Neural progenitor cell (in vitro differentiated cells): ENCODE data around the gene MSLN. TPM values are rescaled to one million over a fixed set of nuclear protein-coding genes. Genes with fewer than 3 reads are reported as not detected.

Experiments used
- DNase-seq: peaks from one replicate; pipeline ENCODE4 v3.0.0-alpha.2; 2016; ENCODE audit warnings: low spot score
- H2AFZ ChIP-seq: fragments of 200-600 bp; sonication (generic); replicated peaks from 2 replicates; pipeline ENCODE4 v1.6.1; 2016; ENCODE audit warnings: antibody characterized with exemption
- H3F3A ChIP-seq: fragments of 200-600 bp; sonication (generic); 2 replicates; pipeline ENCODE4 v1.6.1; 2016; ENCODE audit warnings: antibody characterized with exemption, low read depth
- H3K27ac ChIP-seq: fragments of 200-600 bp; sonication (generic); 2 replicates; pipeline ENCODE4 v1.5.1; 2016; ENCODE audit warnings: mild to moderate bottlenecking
- H3K27me3 ChIP-seq: fragments of 200-600 bp; sonication (generic); 2 replicates; pipeline ENCODE4 v1.6.1; 2016; ENCODE audit warnings: mild to moderate bottlenecking, moderate library complexity
- H3K36me3 ChIP-seq: fragments of 200-600 bp; sonication (generic); 2 replicates; pipeline ENCODE4 v1.5.1; 2016
- H3K4me1 ChIP-seq: fragments of 200-600 bp; sonication (generic); 2 replicates; pipeline ENCODE4 v1.6.1; 2016; ENCODE audit warnings: mixed run types
- H3K4me2 ChIP-seq: fragments of 200-600 bp; sonication (generic); 2 replicates; pipeline ENCODE4 v1.6.1; 2016
- H3K4me3 ChIP-seq: fragments of 200-600 bp; sonication (generic); 2 replicates; pipeline ENCODE4 v1.5.1; 2016
- H3K79me2 ChIP-seq: fragments of 200-600 bp; sonication (generic); 2 replicates; pipeline ENCODE4 v1.6.1; 2016; ENCODE audit warnings: low read depth
- H3K9ac ChIP-seq: fragments of 200-600 bp; sonication (generic); 2 replicates; pipeline ENCODE4 v1.6.1; 2016
- H3K9me3 ChIP-seq: fragments of 200-600 bp; sonication (generic); 2 replicates; pipeline ENCODE4 v1.5.1; 2016; ENCODE audit warnings: low read depth
- H4K20me1 ChIP-seq: fragments of 200-600 bp; sonication (generic); 2 replicates; pipeline ENCODE4 v1.6.1; 2016; ENCODE audit warnings: low read depth
- H3K27ac Mint-ChIP-seq: 3 replicates; pipeline ENCODE4 v1.8.0; 2021; ENCODE audit warnings: mixed read lengths
- H3K27me3 Mint-ChIP-seq: 2 replicates; pipeline ENCODE4 v1.8.0; 2022; ENCODE audit warnings: low read depth, mild to moderate bottlenecking, inconsistent platforms, moderate library complexity, mixed read lengths; ENCODE audit not compliant: insufficient read depth
- H3K36me3 Mint-ChIP-seq: 3 replicates; pipeline ENCODE4 v1.8.0; 2021; ENCODE audit warnings: mixed read lengths
- H3K4me1 Mint-ChIP-seq: 3 replicates; pipeline ENCODE4 v1.8.0; 2021; ENCODE audit warnings: mixed read lengths
- H3K4me3 Mint-ChIP-seq: 3 replicates; pipeline ENCODE4 v1.8.0; 2021; ENCODE audit warnings: mild to moderate bottlenecking, moderate library complexity, mixed read lengths
- H3K9me3 Mint-ChIP-seq: 3 replicates; pipeline ENCODE4 v1.8.0; 2020; ENCODE audit warnings: mixed read lengths
- EZH2 ChIP-seq: fragments of 200-600 bp; sonication (generic); IDR thresholded peaks from 2 replicates; pipeline ENCODE4 v1.6.1; 2017; ENCODE audit warnings: antibody characterized with exemption, mild to moderate bottlenecking, moderate library complexity
- EZH2phosphoT487 ChIP-seq: fragments of 200-600 bp; sonication (generic); IDR thresholded peaks from 2 replicates; pipeline ENCODE4 v1.6.1; 2017; ENCODE audit warnings: antibody characterized with exemption
- total RNA-seq: library from RNA; depleted of rRNA; stranded (reverse); fragments of >200 nt; gene quantifications from 2 replicates; pipeline ENCODE4 v1.2.3, GENCODE V29; 2015; ENCODE audit warnings: low replicate concordance
- TF ChIP-seq, protein P1 (sequence below): fragments of 200-600 bp; sonication (generic); IDR thresholded peaks from 2 replicates; pipeline ENCODE4 v1.5.1; 2017; ENCODE audit warnings: antibody characterized with exemption, mild to moderate bottlenecking

Gene MSLN
- total RNA-seq, 1 donor from 2014 or later, result 0.82 TPM

- peak overlapping the region; percentile 1 for H2AFZ ChIP-seq
- H3K4me2 ChIP-seq, result peak overlapping the region; percentile 80
- H3K9me3 Mint-ChIP-seq, result peaks cover 5% of the 10 kb centered on the region
- H3F3A ChIP-seq, result peaks cover 11% of the 10 kb centered on the region
- H4K20me1 ChIP-seq, result no peaks in the 10 kb centered on the region
- H3K27ac ChIP-seq, result no peak overlapping the region
- H3K27me3 Mint-ChIP-seq, result peaks cover 21% of the 10 kb centered on the region
- H3K79me2 ChIP-seq, result peaks cover 7% of the 10 kb centered on the region
- H3K9ac ChIP-seq, result no peak overlapping the region
- peaks cover 6% of the 10 kb centered on the region for H3K4me1 ChIP-seq
- H3K4me3 Mint-ChIP-seq, result peak overlapping the region; percentile 58
- H3K27me3 ChIP-seq, result peaks cover 31% of the 10 kb centered on the region
- H3K36me3 Mint-ChIP-seq, result peaks cover 4% of the 10 kb centered on the region
- peak; percentile 86 for DNase-seq
- H3K4me3 ChIP-seq, result peak overlapping the region; percentile 44
- H3K27ac Mint-ChIP-seq, result no peak overlapping the region
- no peaks in the 10 kb centered on the region for H3K9me3 ChIP-seq
- H3K4me1 Mint-ChIP-seq, result peaks cover 6% of the 10 kb centered on the region
- H3K36me3 ChIP-seq, result no peaks in the 10 kb centered on the region
- TF ChIP-seq, protein P1, sequence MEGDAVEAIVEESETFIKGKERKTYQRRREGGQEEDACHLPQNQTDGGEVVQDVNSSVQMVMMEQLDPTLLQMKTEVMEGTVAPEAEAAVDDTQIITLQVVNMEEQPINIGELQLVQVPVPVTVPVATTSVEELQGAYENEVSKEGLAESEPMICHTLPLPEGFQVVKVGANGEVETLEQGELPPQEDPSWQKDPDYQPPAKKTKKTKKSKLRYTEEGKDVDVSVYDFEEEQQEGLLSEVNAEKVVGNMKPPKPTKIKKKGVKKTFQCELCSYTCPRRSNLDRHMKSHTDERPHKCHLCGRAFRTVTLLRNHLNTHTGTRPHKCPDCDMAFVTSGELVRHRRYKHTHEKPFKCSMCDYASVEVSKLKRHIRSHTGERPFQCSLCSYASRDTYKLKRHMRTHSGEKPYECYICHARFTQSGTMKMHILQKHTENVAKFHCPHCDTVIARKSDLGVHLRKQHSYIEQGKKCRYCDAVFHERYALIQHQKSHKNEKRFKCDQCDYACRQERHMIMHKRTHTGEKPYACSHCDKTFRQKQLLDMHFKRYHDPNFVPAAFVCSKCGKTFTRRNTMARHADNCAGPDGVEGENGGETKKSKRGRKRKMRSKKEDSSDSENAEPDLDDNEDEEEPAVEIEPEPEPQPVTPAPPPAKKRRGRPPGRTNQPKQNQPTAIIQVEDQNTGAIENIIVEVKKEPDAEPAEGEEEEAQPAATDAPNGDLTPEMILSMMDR, result peak; percentile 88
- TF ChIP-seq EZH2 (peak; percentile 42), EZH2phosphoT487 (no peak)
Measured at GRCh38 chr16:813204-813915, 52.8 kb downstream of the MSLN start.

- H3F3A ChIP-seq, result peaks cover 11% of the 10 kb centered on the region
- H3K79me2 ChIP-seq, result peaks cover under 1% of the 10 kb centered on the region
- no peak overlapping the region for H3K27ac Mint-ChIP-seq
- peaks cover 6% of the 10 kb centered on the region for H3K4me1 Mint-ChIP-seq
- peaks cover 21% of the 10 kb centered on the region for H3K27me3 Mint-ChIP-seq
- H4K20me1 ChIP-seq, result no peaks in the 10 kb centered on the region
- H3K9ac ChIP-seq, result no peak overlapping the region
- peak overlapping the region; percentile 80 for H3K4me2 ChIP-seq
- H3K9me3 Mint-ChIP-seq, result peaks cover 5% of the 10 kb centered on the region
- H2AFZ ChIP-seq, result no peak overlapping the region
- no peak overlapping the region for H3K4me3 Mint-ChIP-seq
- no peaks in the 10 kb centered on the region for H3K9me3 ChIP-seq
- TF ChIP-seq EZH2 (no peak), EZH2phosphoT487 (no peak)
- TF ChIP-seq, protein P1, result no peak
- H3K36me3 ChIP-seq, result no peaks in the 10 kb centered on the region
- H3K27ac ChIP-seq, result no peak overlapping the region
- H3K4me1 ChIP-seq, result peaks cover 6% of the 10 kb centered on the region
- peaks cover 32% of the 10 kb centered on the region for H3K27me3 ChIP-seq
- peak overlapping the region; percentile 44 for H3K4me3 ChIP-seq
- DNase-seq, result no peak
- H3K36me3 Mint-ChIP-seq, result peaks cover 4% of the 10 kb centered on the region
Measured at GRCh38 chr16:813916-814412, 53.4 kb downstream of the MSLN start.

- no peak for DNase-seq
- H3K9me3 ChIP-seq, result no peaks in the 10 kb centered on the region
- no peak overlapping the region for H3K9ac ChIP-seq
- H3K27ac Mint-ChIP-seq, result peak overlapping the region; percentile 63
- TF ChIP-seq EZH2phosphoT487 (no peak), EZH2 (no peak)
- TF ChIP-seq, protein P1, result no peak
- no peak overlapping the region for H3K4me2 ChIP-seq
- H3K36me3 Mint-ChIP-seq, result no peaks in the 10 kb centered on the region
- no peaks in the 10 kb centered on the region for H3K9me3 Mint-ChIP-seq
- H3K27me3 Mint-ChIP-seq, result peaks cover 21% of the 10 kb centered on the region
- peaks cover 6% of the 10 kb centered on the region for H3K4me1 ChIP-seq
- no peaks in the 10 kb centered on the region for H4K20me1 ChIP-seq
- no peaks in the 10 kb centered on the region for H3K36me3 ChIP-seq
- peaks cover 11% of the 10 kb centered on the region for H3F3A ChIP-seq
- H3K4me3 ChIP-seq, result no peak overlapping the region
- no peak overlapping the region for H2AFZ ChIP-seq
- H3K27me3 ChIP-seq, result peaks cover 36% of the 10 kb centered on the region
- H3K4me1 Mint-ChIP-seq, result peaks cover 2% of the 10 kb centered on the region
- H3K4me3 Mint-ChIP-seq, result no peak overlapping the region
- H3K79me2 ChIP-seq, result no peaks in the 10 kb centered on the region
- no peak overlapping the region for H3K27ac ChIP-seq
Measured at GRCh38 chr16:814974-815373, 54.4 kb downstream of the MSLN start.
